Right hindlimb (tissue), 1 donor: ENCODE results near the gene ATXN7L1.
"Not testable (repeated sequence)": the region's sequence is repeated elsewhere in the genome, so short reads cannot be mapped to it uniquely, and the experiment has no call there.

ENCODE experiments used
- DNase-seq: peaks from one replicate; pipeline ENCODE4 v3.0.0-alpha.2; 2018

Gene ATXN7L1

GRCh38 chr7:105697169-105697568 lies 179.2 kb downstream of the ATXN7L1 start:
- DNase-seq, result not testable (repeated sequence)

- no peak for DNase-seq
Observed at GRCh38 chr7:105693576-105693975, 182.8 kb downstream of the ATXN7L1 start.

DNA sequence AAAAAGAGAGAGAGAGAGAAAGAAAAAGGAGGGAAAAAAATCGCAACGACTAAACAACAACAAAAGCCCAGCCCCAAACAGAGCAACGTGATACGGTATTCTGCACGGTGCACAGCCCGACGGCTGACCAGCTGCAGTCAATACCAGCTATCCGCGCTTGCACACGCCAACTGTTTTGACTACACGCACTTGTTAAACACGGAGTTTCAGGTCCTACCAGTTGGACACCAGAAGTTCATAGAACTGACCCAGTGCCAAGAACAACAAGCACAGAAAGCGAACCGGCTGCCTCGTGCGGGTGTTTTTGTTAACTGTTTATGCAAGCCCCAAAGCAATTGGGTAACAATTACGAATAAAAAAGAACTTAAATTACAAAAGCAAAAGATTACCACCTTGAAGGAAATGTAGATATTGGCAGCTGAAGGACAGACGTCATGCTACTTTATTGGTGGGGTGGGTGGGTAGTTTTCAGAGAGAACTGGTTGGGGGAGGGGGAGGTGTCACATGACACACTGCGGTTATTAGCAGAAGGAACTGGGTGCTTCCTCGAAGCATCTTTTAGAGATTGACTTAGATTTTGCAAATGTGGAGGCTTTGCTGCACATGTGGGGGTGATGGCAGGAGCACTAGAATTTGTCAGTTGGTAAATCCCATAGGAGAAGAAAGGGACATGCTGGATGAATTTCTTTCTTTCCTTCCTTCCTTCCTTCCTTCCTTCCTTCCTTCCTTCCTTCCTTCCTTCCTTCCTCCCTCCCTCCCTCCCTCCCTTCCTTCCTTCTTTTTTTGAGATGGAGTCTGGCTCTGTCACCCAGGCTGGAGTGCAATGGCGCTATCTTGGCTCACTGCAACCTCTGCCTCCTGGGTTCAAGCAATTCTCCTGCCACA lies 184.5 kb downstream of the ATXN7L1 start:
- DNase-seq, result peak; percentile 70

GRCh38 chr7:105691082-105691679 lies 185.2 kb downstream of the ATXN7L1 start:
- DNase-seq, result no peak

- no peak for DNase-seq
Observed at GRCh38 chr7:105690325-105690945, 186.0 kb downstream of the ATXN7L1 start.

DNA sequence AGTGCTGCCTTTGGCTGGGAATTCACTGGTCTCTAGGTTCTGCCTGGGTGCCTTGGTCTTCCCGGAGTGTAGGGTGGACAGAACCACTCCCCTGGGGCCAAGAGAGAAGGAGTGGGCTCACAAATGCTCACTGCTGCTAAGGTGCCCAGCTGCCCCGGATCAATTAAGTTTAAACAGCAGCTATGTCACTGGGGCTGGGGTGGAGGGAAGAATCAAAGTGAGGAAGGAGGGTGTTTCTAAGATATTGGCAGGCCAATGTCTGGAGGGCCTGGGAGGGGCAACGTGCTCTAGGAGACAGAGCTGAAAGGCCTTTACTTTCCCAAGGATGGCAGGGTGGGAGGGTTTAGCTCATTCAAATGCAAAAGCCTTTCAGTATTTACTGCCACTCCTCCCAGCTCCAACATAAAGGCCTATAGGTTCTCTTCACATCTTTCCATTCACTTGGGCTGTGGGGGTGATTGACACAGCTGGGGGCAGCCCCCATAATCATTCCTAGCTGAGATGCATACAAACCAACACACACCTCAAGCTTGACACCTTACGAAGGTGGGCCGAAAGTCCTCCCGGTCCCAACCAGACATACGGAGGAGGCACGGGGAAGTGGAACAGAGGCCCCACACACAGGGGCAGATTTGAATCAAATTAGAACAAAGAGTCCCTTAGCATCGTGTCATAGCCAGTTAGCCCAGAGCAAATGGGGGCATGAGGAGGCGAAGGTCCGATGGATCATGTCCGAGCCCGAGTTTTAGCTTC lies 187.2 kb downstream of the ATXN7L1 start:
- no peak for DNase-seq

DNA sequence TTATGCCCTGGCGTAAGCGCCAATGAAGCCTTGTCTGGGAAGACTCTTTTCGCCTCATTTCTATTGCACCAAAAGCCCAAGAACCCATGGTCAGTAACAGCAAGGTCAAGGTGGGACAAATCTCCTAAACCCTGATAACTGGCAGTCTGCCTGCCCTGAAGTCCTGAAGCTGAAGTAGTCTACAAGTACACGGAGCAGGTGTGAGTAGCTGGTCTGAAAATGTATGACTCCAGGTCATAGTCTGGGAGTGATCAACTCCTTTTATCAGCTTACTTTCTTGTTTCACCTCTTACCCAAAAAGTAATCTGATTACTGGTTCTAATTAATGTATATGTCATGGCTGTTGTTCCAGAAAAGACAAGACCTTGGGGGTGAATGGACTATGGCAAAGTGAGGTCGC lies 187.8 kb downstream of the ATXN7L1 start:
- no peak for DNase-seq

DNA sequence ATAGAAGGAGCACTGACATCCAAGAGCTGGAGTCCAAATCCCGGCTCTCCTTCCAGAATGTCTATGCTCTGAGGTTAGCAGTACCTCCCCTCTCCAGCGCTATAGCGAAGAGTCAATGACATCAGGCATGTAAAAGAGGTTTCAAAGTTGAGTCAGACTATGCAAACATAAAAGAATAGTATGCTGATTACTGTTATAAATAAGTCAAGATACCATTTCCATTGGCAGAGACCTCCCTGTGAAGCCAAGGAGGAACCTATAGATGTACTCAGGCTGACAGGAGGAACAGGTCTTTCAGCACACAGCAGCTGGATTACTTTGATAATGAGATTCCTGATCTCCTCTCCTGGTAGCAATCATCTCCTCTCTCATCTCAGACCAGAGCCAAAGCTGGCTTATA lies 191.2 kb downstream of the ATXN7L1 start:
- DNase-seq, result no peak

- DNase-seq, result no peak
Observed at GRCh38 chr7:105682341-105683060, 193.9 kb downstream of the ATXN7L1 start.

- no peak for DNase-seq
Observed at GRCh38 chr7:105680505-105681187, 195.8 kb downstream of the ATXN7L1 start.

- peak; percentile 64 for DNase-seq
Observed at GRCh38 chr7:105678811-105679495, 197.4 kb downstream of the ATXN7L1 start.

DNA sequence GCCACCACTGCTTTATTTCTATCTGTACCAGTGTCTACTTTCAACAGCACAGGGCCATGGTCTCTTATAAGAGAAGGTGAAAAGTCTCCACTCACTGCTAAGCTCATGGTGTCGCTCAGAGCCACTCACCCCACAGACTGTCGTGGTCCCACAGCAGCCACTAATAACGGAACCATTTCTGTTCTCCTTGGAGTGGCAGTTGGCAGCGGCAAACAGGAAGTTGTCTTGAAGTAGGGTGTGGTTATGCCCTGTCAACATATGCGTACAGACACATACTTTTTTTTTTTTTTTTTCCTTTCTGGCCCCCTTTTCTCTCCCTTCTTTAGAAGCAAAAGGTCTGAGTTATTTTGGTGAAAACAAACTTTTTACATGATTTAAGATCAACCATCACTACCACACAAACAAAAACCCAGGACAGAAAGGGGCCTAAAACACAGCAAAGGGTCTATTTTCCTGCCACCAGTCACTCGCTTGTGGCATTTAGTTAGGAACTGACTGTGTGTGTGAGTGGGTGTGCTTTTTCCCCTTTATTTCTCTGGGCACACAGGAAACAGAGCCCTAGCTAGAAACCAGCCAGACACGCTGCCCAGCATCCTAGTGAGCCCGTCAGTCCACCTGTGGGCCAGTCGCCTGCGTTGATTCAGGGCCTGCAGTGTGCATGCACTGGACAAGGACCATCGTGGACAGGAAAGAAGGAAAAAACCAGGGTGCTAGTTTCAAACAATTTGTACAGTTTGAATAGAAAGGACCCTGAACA lies 198.4 kb downstream of the ATXN7L1 start:
- no peak for DNase-seq

DNA sequence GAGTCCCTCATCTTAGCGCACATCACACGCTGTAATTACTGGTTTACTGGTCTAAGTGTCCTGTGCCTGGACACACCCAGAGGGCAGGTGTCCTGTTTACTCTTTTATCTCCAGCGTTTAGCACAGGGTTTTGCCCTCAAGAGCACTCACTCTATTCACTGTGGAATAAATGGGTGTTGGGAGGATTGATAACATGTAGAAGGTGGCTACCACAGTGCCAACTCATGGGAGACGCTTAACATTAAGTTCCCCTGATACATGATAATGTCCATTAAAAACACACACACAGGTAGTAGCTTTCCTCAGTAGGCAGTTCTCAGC lies 199.0 kb downstream of the ATXN7L1 start:
- no peak for DNase-seq

DNA sequence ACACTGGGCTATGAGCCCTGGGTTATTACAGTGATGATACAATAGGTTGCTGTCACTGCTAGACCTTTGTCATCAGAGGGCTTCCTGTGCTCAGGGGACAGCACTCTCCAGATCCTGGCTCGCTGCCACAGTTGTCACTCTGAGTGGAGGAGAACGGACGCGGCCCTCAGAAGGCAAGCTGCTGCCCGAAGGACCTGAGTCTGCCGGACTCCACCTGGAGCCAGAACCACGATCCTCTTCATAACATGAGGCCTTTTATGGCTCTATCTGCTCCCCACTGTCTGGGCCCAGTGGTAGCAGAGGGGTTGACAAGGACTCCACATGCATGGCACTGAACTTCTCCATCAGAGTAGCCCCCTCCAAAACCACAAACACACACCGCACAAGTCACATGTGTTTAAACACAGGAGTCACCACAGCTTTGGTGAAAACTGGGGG lies 200.4 kb downstream of the ATXN7L1 start:
- DNase-seq, result no peak

GRCh38 chr7:105674200-105674920 lies 202.0 kb downstream of the ATXN7L1 start:
- DNase-seq, result no peak

DNA sequence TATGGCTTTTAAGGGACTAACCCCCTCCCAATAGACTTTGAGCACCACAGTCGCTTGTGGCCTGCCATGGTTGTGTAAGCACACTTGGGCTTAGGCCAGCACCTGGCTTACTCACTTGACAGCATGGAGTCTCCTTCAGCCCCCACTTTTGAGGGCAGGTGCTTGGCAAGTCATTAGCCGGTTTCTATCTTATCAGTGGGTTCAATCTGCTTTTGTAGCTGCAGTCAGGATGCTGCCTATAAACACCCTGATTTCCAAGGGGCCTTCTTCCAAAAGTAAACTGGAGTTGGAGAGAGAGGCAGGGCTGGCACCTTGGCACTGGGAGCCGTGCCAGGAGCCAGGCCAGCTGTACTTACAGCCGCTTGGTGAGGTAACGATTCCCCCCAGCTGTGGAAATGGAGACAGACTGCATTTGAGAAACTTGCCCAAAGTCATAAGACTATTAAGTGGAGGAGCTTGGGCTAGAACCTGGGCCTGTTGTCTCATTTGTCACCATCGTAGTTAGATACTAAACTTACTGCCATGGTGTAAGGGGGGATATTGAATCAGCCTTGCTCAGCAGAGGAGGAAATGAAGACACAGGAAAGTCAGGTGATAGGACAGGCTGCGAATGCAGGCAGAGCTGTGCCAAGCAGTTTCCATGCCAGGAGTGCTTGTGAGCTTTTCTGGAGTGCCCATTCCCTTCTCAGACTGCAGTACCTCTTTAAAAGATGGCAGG lies 202.9 kb downstream of the ATXN7L1 start:
- no peak for DNase-seq

- no peak for DNase-seq
Observed at GRCh38 chr7:105672801-105673200, 203.6 kb downstream of the ATXN7L1 start.

- no peak for DNase-seq
Observed at GRCh38 chr7:105666324-105666723, 210.1 kb downstream of the ATXN7L1 start.

DNA sequence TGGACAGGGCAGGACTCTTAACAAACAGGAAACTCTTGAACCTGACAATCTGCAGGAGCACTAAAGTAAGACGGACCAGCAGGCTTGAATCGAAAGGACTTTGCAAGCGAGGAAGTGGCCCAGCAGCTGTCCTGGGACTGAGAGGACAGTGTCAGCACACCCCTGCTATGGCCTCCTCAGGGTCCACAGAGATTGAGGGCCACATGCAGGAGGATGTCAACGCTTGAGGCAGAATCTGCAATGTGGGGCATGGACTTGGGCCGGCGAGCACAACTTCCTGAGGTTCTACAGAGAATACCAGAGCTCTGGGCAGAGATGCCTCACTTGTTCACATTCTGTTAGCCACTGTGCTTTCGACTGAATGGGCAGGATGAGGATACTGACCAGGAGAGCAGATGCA lies 210.7 kb downstream of the ATXN7L1 start:
- DNase-seq, result no peak
